HCT116 (cell line): ENCODE measurements around the gene A2ML1. TPM values are rescaled to one million over a fixed set of nuclear protein-coding genes. Genes with fewer than 3 reads are reported as not detected.

Source experiments
- ATAC-seq: fragments of 200-7000 bp; cut with Tn5 transposase; 2 replicates; pipeline ENCODE4 v1.9.1; 2020; ENCODE audit warnings: mild to moderate bottlenecking, moderate library complexity
- BruUV-seq: library from RNA; stranded (reverse); fragments of 400-500 nt; replicated peaks from 2 replicates; lab custom pipeline; 2021; lab: Mats Ljungman, UMichigan
- CTCF ChIA-PET: fragments of 300-600 bp; sonication (Branson Sonifier 250); formaldehyde crosslinking; loops from one replicate; lab custom pipeline; 2021; ENCODE audit warnings: antibody characterized with exemption; lab: Charles Lee
- POLR2A ChIA-PET: fragments of 300-600, 350-600 bp; sonication (Branson Sonifier 250); formaldehyde crosslinking; loops from one replicate; lab custom pipeline; 2021; ENCODE audit warnings: antibody characterized with exemption; lab: Charles Lee
- RAD21 ChIA-PET, 2 experiments: fragments of 300-600 bp; sonication (Branson Sonifier 250); formaldehyde crosslinking; loops; one replicate each; lab custom pipeline; 2023; ENCODE audit warnings: low total read pairs in 2 of 2; ENCODE audit not compliant: uncharacterized antibody in 2 of 2, unreplicated experiment in 2 of 2, low non-redundant PET in 1 of 2; lab: Charles Lee
- DNase-seq: peaks from one replicate; pipeline ENCODE4 v3.0.0-alpha.2; 2010; ENCODE audit warnings: low read depth, low spot score
- H2AFZ ChIP-seq: fragments of 200-600 bp; shearing (Covaris generic), sonication (generic); 2 replicates; pipeline ENCODE4 v1.6.1; 2017; ENCODE audit warnings: low read depth, mixed run types, mixed read lengths, antibody characterized with exemption, low read length; ENCODE audit not compliant: poor library complexity, severe bottlenecking
- H3K27ac ChIP-seq: 2 replicates; pipeline ENCODE4 v1.5.1; 2012; ENCODE audit warnings: low read depth, low read length
- H3K27me3 ChIP-seq: fragments of 200-600 bp; sonication (generic); 2 replicates; pipeline ENCODE4 v1.6.1; 2016; ENCODE audit warnings: mixed run types, low read length, mixed read lengths; ENCODE audit not compliant: insufficient read depth
- H3K36me3 ChIP-seq, 2 experiments: fragments of 200-500 bp in 1 of 2; fragments of 200-600 bp in 1 of 2; sonication (Bioruptor generic) in 1 of 2; sonication (generic) in 1 of 2; 2 replicates each; pipeline versions ENCODE4 v1.5.1 to v1.6.1; 2014 to 2016; ENCODE audit warnings: low read length in 2 of 2, inconsistent platforms in 1 of 2, mixed read lengths in 1 of 2, mixed run types in 1 of 2; ENCODE audit not compliant: insufficient read depth in 2 of 2, control insufficient read depth in 1 of 2
- H3K4me1 ChIP-seq, 2 experiments: fragments of 200-600 bp in 1 of 2; sonication (generic) in 1 of 2; 2 replicates each; pipeline versions ENCODE4 v1.5.1 to v1.6.1; 2012 to 2017; ENCODE audit warnings: low read length in 2 of 2, inconsistent platforms in 1 of 2, mild to moderate bottlenecking in 1 of 2, mixed read lengths in 1 of 2, mixed run types in 1 of 2, moderate library complexity in 1 of 2; ENCODE audit not compliant: insufficient read depth in 2 of 2, control insufficient read depth in 1 of 2
- H3K4me2 ChIP-seq: fragments of 200-600 bp; sonication (generic); 2 replicates; pipeline ENCODE4 v1.6.1; 2017; ENCODE audit warnings: mixed run types, low read length, mixed read lengths
- H3K4me3 ChIP-seq, 2 experiments: fragments of 200-600 bp in 1 of 2; sonication (generic) in 1 of 2; replicated peaks in 1 of 2; 2 replicates each; pipeline ENCODE4 v1.5.1; 2011 to 2016; ENCODE audit warnings: low read length in 2 of 2, control low read depth in 1 of 2, low read depth in 1 of 2, mild to moderate bottlenecking in 1 of 2, mixed read lengths in 1 of 2, mixed run types in 1 of 2
- H3K79me2 ChIP-seq: fragments of 200-600 bp; sonication (generic); 2 replicates; pipeline ENCODE4 v1.6.1; 2017; ENCODE audit warnings: mild to moderate bottlenecking, mixed run types, low read length, moderate library complexity, mixed read lengths; ENCODE audit not compliant: insufficient read depth
- H3K9ac ChIP-seq: fragments of 200-600 bp; sonication (generic); 2 replicates; pipeline ENCODE4 v1.6.1; 2016; ENCODE audit warnings: low read length, mixed read lengths
- H3K9me2 ChIP-seq: fragments of 200-600 bp; sonication (generic), shearing (Covaris generic); 2 replicates; pipeline ENCODE4 v1.6.1; 2017; ENCODE audit warnings: mixed run types, mild to moderate bottlenecking, moderate library complexity; ENCODE audit not compliant: insufficient read depth
- H3K9me3 ChIP-seq, 2 experiments: fragments of 200-500 bp in 1 of 2; fragments of 200-600 bp in 1 of 2; sonication (Bioruptor generic) in 1 of 2; sonication (generic) in 1 of 2; 2 replicates each; pipeline ENCODE4 v1.6.1; 2014 to 2017; ENCODE audit warnings: low read length in 2 of 2, mixed read lengths in 2 of 2, inconsistent platforms in 1 of 2, low read depth in 1 of 2, mild to moderate bottlenecking in 1 of 2, mixed run types in 1 of 2, moderate library complexity in 1 of 2; ENCODE audit not compliant: control insufficient read depth in 1 of 2, insufficient read depth in 1 of 2
- H4K20me1 ChIP-seq: fragments of 200-600 bp; sonication (generic), shearing (Covaris generic); 2 replicates; pipeline ENCODE4 v1.6.1; 2017; ENCODE audit warnings: mixed run types, mild to moderate bottlenecking, moderate library complexity; ENCODE audit not compliant: insufficient read depth
- CBX3 ChIP-seq: IDR thresholded peaks from 2 replicates; pipeline ENCODE4 v1.6.1; 2012; ENCODE audit warnings: low read depth
- EGR1 ChIP-seq: IDR thresholded peaks from 2 replicates; pipeline ENCODE4 v1.6.1; 2012; ENCODE audit warnings: low read depth
- ELF1 ChIP-seq: IDR thresholded peaks from 2 replicates; pipeline ENCODE4 v1.6.1; 2012; ENCODE audit warnings: low read depth, borderline replicate concordance
- EZH2 ChIP-seq: fragments of 200-600 bp; sonication (generic); IDR thresholded peaks from 2 replicates; pipeline ENCODE4 v1.6.1; 2017; ENCODE audit warnings: antibody characterized with exemption, mixed run types
- EZH2phosphoT487 ChIP-seq: fragments of 200-600 bp; IDR thresholded peaks from 2 replicates; pipeline ENCODE4 v1.6.1; 2018; ENCODE audit warnings: antibody characterized with exemption, borderline replicate concordance
- FOSL1 ChIP-seq: IDR thresholded peaks from 2 replicates; pipeline ENCODE4 v1.6.1; 2012; ENCODE audit warnings: low read depth
- JUND ChIP-seq: IDR thresholded peaks from 2 replicates; pipeline ENCODE4 v1.6.1; 2012
- POLR2A ChIP-seq: IDR thresholded peaks from 2 replicates; pipeline ENCODE4 v1.7.0; 2011; ENCODE audit warnings: borderline replicate concordance; ENCODE audit not compliant: insufficient read depth, insufficient read length; ENCODE audit errors: extremely low read depth
- POLR2AphosphoS5 ChIP-seq: IDR thresholded peaks from 2 replicates; pipeline ENCODE4 v1.6.1; 2011; ENCODE audit warnings: mild to moderate bottlenecking, low read depth, low read length, moderate library complexity
- RAD21 ChIP-seq: IDR thresholded peaks from 2 replicates; pipeline ENCODE4 v1.6.1; 2012; ENCODE audit warnings: low read depth, mild to moderate bottlenecking
- SRF ChIP-seq: IDR thresholded peaks from 2 replicates; pipeline ENCODE4 v1.6.1; 2012; ENCODE audit warnings: low read depth
- YY1 ChIP-seq: IDR thresholded peaks from 2 replicates; pipeline ENCODE4 v1.6.1; 2011; ENCODE audit warnings: low read length, low read depth, moderate library complexity, mild to moderate bottlenecking; ENCODE audit not compliant: insufficient replicate concordance; ENCODE audit errors: extremely low read depth
- ZFX ChIP-seq: fragments of 450-650 bp; IDR thresholded peaks from 2 replicates; pipeline ENCODE4 v1.6.1; 2017
- ZNF274 ChIP-seq: fragments of 200-500 bp; sonication (Bioruptor generic); IDR thresholded peaks from 2 replicates; pipeline ENCODE4 v1.6.1; 2014; ENCODE audit warnings: mild to moderate bottlenecking, low read depth, low read length, inconsistent platforms
- intact Hi-C: fragments of 100-400 bp; cut with micrococcal nuclease; formaldehyde crosslinking; loops from 2 replicates; pipeline ENCODE4 v1.10.0; 2022
- total RNA-seq: library from RNA; stranded (reverse); gene quantifications from one replicate; pipeline ENCODE4 v1.2.1, GENCODE V29; 2021; ENCODE audit not compliant: unreplicated experiment
- TF ChIP-seq, protein P1 (sequence below), 3 experiments: fragments of 200-600 bp in 1 of 3; sonication (generic) in 1 of 3; IDR thresholded peaks in 2 of 3; conservative IDR thresholded peaks in 1 of 3; 2 replicates each; pipeline ENCODE4 v1.5.1; 2012 to 2017; ENCODE audit warnings: low read depth in 2 of 3, low read length in 2 of 3, antibody characterized with exemption in 1 of 3, borderline replicate concordance in 1 of 3, control low read depth in 1 of 3, mild to moderate bottlenecking in 1 of 3, mixed read lengths in 1 of 3, mixed run types in 1 of 3, moderate library complexity in 1 of 3; ENCODE audit not compliant: insufficient read depth in 1 of 3
- TF ChIP-seq, protein P2 (sequence below): IDR thresholded peaks from 2 replicates; pipeline ENCODE4 v1.6.1; 2011; ENCODE audit warnings: mild to moderate bottlenecking, low read length, moderate library complexity; ENCODE audit not compliant: insufficient replicate concordance; ENCODE audit errors: extremely low read depth
- TF ChIP-seq, protein P3 (sequence below): IDR thresholded peaks from 2 replicates; pipeline ENCODE4 v1.6.1; 2012
- TF ChIP-seq, protein P4 (sequence below): IDR thresholded peaks from 2 replicates; pipeline ENCODE4 v1.6.1; 2012

The A2ML1 gene
- total RNA-seq, 1 experiment from 2014 or later: not detected

DNA sequence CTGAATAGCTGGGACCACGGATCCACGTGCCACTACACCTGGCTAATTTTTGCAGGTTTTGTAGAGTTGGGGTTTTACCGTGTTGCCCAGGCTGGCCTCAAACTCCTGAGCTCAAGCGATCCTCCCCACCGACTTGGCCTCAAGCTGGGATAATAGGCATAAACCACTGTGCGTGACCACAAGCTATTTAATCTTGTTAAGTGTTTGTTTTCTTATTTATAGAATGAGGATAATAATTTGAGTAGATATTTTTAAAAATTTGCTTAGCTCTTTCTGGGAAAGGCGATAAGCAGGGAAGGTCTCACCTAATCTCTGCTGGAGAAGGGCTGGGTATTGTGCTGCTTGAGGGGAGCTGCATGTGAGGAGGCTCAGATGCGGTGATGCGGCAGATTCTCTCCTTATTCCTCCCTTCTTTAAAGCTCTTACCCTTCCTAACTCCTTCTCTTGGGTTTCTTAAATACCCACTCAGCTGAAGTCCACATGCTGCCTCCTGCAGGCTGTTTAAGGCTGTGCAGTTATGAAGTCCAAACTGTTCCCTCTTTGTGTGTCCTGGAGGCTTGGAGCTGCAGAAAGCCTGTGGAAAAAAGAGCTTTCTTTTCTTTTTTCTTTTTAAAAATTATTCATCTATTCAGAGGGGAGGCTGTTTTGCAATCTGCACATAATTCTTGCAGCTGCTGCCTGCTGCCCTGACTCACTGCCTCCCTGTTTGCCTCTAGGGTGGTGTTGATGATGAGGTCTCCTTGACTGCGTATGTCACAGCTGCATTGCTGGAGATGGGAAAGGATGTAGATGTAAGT, 37.9 kb downstream of the A2ML1 start:
- H2AFZ ChIP-seq: no peak overlapping the region
- ChIA-PET CTCF (interaction anchor here (0.9 to 1.9 kb wide), 17 partner anchors 9 to 316 kb away, joined by 3 to 26 read pairs (median 6); partner anchors contain the start of gene A2ML1), RAD21 (interaction anchor here (0.6 to 1.2 kb wide), 3 partner anchors 179 to 203 kb away, joined by 3 to 4 read pairs (median 4); no protein-coding TSS in a partner anchor), POLR2A (no interaction called here)
- no peaks in the 10 kb centered on the region for H3K36me3 ChIP-seq
- no peak overlapping the region for H3K27ac ChIP-seq
- H3K27me3 ChIP-seq: no peaks in the 10 kb centered on the region
- peak; percentile 82 for ATAC-seq
- no peak overlapping the region for H3K4me2 ChIP-seq
- intact Hi-C loops: loop anchor here (1.0 kb wide), 1 partner anchor 178 kb away; no protein-coding TSS in a partner anchor
- H4K20me1 ChIP-seq: no peaks in the 10 kb centered on the region
- no peaks in the 10 kb centered on the region for H3K9me3 ChIP-seq
- H3K4me1 ChIP-seq: no peaks in the 10 kb centered on the region
- BruUV-seq: no TSS peak
- TF ChIP-seq SRF (no peak), ELF1 (no peak), ZFX (no peak), RAD21 (peak; percentile 44), EZH2phosphoT487 (no peak), YY1 (no peak), JUND (no peak), ZNF274 (no peak), EZH2 (no peak), POLR2A (no peak), EGR1 (no peak), CBX3 (no peak), POLR2AphosphoS5 (no peak), FOSL1 (no peak)
- TF ChIP-seq, protein P1, sequence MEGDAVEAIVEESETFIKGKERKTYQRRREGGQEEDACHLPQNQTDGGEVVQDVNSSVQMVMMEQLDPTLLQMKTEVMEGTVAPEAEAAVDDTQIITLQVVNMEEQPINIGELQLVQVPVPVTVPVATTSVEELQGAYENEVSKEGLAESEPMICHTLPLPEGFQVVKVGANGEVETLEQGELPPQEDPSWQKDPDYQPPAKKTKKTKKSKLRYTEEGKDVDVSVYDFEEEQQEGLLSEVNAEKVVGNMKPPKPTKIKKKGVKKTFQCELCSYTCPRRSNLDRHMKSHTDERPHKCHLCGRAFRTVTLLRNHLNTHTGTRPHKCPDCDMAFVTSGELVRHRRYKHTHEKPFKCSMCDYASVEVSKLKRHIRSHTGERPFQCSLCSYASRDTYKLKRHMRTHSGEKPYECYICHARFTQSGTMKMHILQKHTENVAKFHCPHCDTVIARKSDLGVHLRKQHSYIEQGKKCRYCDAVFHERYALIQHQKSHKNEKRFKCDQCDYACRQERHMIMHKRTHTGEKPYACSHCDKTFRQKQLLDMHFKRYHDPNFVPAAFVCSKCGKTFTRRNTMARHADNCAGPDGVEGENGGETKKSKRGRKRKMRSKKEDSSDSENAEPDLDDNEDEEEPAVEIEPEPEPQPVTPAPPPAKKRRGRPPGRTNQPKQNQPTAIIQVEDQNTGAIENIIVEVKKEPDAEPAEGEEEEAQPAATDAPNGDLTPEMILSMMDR (IDR thresholded peaks at IDR 0.05 in 2 of 3, conservative IDR thresholded peaks at IDR 0.05 in 1 of 3; ENCODE audit: borderline replicate concordance in 1 of 3, insufficient read depth in 1 of 3, low read depth in 2 of 3, low read length in 2 of 3): peak; percentile 44 to 79 (median 65); a peak in 5 of 6 replicates
- TF ChIP-seq, protein P2, sequence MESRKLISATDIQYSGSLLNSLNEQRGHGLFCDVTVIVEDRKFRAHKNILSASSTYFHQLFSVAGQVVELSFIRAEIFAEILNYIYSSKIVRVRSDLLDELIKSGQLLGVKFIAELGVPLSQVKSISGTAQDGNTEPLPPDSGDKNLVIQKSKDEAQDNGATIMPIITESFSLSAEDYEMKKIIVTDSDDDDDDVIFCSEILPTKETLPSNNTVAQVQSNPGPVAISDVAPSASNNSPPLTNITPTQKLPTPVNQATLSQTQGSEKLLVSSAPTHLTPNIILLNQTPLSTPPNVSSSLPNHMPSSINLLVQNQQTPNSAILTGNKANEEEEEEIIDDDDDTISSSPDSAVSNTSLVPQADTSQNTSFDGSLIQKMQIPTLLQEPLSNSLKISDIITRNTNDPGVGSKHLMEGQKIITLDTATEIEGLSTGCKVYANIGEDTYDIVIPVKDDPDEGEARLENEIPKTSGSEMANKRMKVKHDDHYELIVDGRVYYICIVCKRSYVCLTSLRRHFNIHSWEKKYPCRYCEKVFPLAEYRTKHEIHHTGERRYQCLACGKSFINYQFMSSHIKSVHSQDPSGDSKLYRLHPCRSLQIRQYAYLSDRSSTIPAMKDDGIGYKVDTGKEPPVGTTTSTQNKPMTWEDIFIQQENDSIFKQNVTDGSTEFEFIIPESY: no peak
- TF ChIP-seq, protein P3, sequence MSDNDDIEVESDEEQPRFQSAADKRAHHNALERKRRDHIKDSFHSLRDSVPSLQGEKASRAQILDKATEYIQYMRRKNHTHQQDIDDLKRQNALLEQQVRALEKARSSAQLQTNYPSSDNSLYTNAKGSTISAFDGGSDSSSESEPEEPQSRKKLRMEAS: no peak
- TF ChIP-seq, protein P4, sequence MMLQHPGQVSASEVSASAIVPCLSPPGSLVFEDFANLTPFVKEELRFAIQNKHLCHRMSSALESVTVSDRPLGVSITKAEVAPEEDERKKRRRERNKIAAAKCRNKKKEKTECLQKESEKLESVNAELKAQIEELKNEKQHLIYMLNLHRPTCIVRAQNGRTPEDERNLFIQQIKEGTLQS: no peak
- H3K4me3 ChIP-seq: no peak overlapping the region
- H3K79me2 ChIP-seq: no peaks in the 10 kb centered on the region
- peak; percentile 27 for DNase-seq
- H3K9ac ChIP-seq: no peak overlapping the region
- H3K9me2 ChIP-seq: no peaks in the 10 kb centered on the region
